Left forelimb (tissue), 1 donor: ENCODE data around the gene EMILIN2.
"Not testable (repeated sequence)": the region's sequence is repeated elsewhere in the genome, so short reads cannot be mapped to it uniquely, and the experiment has no call there.

Experiments used
- DNase-seq: peaks from one replicate; pipeline ENCODE4 v3.0.0-alpha.2; 2018; ENCODE audit warnings: low spot score

EMILIN2 gene

DNA sequence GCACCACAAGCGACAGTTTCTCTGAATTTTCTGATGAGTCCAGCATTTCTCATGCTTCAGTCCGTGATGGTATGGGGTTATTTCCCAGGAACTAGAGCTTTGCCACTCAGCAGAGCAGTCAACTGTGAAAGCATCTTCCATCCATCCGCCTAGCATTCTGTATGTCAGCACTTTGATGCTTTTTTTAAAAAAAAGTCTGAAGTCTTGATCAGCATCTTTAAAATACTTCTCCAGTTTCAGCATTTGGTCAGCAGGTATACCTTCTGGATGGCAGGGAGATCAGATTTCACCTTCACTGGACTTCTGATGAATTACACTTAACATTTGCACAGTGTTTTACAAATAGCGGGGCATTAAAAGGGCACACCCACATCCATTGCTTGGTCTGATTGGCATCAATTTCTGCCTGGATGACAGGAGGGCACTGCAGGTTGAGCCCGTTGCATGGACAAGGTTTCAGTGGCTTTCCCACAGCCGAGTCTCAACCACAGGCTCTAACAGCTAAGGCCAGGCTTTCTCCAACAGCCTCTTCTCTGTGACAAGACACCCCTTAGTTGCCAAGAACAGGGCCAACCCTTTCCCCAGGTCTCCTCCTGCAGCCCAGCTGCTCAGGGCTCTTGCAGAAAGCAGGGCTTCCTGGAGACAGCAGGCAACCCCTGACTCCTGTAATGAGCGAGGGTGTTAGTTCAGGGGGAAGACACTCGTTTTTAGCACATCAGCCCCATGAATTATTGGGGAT lies 54.0 kb downstream of the EMILIN2 start:
- no peak for DNase-seq

DNA sequence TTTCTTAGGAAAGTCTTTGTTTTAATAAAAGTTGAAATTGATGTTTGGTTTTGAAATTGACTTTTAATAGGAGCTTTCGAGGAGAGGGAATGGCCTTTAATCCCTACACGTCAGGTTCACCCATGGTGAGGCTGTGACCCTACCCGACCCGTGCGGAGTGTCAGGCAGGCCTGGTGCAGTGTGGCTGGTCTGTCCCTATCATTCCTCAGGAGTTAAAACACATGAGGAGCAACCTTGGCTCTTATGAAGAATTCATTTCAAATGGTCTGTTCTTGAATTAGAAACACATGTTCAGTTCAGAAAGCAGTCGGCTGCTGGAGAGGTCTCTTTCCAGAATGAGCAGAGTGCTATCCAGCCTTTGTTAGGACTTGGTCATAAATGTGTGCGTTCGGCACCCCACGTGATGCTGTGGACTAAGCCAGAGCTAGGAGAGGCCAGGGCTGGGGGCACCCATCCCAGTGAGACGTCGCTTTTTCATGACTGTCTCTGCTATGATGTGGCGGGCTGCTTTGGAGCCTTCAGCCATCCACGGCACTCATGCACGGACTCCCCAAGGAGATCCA lies 54.7 kb downstream of the EMILIN2 start:
- peak; percentile 81 for DNase-seq

GRCh38 chr18:2902327-2902726 lies 55.5 kb downstream of the EMILIN2 start:
- no peak for DNase-seq

- DNase-seq: peak; percentile 85
These were observed 56.2 kb downstream of the EMILIN2 start for GRCh38 chr18:2903006-2903405.

DNA sequence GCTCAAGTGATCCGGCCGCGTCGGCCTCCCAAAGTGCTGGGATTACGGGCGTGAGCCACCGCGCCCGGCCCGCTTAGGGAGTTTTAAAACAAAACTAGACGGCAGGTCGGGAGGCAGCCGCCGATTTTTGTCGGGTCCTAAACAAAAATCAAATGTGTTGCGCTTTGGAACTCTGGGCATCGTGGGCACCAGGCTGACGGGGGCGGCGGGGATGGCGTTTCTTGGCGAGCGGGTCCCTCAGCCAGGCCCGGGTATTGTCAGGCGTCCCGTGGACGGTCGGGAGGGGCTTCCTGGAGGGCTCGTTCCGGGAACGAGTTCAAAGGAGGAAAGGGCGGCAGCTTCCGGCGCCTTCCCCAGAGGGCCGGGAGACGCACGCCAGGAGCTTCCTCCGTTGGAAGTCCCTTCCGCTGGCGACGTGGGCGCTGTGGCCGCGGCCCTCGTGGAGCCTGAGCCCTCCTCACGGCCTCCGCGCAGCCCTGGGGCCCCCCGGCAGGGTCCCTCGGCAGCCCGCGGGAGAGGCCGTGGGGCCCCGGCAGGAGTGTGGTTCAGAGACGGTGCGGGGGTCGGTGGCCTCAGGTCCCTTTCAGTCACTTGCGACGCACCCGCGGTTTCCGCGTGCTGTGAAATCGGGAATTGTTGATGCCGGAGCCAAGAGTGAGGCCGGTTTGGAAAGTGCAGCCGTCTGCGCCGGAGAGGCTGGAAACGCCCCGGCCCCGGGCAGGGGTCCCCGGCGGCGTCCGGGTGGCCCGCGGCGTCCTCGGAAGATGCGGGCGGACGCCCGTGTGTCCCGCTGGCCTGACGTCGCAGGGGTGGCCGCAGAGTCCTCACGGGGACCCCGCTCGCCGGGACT lies 59.3 kb downstream of the EMILIN2 start:
- DNase-seq: no peak

GRCh38 chr18:2906704-2907549 lies 60.1 kb downstream of the EMILIN2 start:
- no peak for DNase-seq

- no peak for DNase-seq
These were observed 60.8 kb downstream of the EMILIN2 start for GRCh38 chr18:2907550-2908135.

GRCh38 chr18:2908166-2908945 lies 61.5 kb downstream of the EMILIN2 start:
- no peak for DNase-seq

- DNase-seq: no peak
These were observed 62.1 kb downstream of the EMILIN2 start for GRCh38 chr18:2908946-2909335.

DNA sequence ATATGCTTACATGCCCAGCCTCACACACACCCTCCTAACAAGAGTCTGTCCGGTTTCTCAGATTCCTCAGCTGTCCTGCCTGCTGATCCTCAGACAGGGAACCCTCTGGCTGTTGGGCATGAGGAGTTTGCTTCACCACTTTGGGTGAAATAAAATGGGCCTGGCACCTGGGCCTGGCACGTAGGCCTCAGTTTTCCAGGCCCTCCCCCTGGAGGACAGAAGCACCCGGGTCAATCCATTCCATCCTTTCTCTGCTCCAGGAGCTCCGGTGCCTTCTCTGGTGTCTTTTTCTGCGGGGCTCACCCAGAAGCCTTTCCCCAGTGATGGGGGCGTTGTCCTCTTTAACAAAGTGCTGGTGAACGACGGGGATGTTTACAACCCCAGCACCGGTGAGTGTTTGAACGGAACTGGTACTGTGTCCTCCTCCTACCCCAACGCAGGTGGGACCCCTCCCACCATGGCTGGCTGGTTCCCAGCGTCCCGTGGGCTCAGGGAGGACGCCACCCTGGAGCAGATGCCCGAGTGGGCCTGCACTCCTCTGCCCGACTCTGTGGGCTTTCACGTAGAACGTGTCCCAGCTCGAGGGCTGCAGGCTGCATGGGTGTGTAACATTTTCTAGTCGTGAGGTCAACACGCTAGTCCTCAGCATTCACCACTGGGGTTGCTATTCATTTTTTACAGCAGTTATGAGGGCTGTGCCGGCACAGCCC lies 62.8 kb downstream of the EMILIN2 start:
- DNase-seq: no peak

DNA sequence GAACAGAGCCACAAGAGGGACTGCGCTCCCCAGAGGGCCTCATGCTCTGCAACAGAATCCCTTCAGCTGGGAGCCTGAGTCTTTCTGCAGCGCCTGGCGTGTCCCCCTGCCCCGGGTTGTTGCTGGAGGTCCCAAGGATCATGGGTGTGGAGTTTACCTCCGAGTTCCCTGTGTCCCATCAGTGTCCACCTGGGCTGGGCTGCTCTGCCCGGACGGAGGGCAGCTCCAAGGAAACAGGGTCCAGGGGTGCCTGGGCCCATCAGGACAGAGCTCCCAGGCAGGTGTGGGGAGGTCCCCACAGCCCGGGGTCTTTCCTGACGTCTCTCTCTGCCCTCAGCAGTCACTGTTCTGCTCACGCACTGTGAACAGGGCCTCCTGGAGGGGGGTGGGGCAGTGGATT lies 63.5 kb downstream of the EMILIN2 start:
- no peak for DNase-seq

DNA sequence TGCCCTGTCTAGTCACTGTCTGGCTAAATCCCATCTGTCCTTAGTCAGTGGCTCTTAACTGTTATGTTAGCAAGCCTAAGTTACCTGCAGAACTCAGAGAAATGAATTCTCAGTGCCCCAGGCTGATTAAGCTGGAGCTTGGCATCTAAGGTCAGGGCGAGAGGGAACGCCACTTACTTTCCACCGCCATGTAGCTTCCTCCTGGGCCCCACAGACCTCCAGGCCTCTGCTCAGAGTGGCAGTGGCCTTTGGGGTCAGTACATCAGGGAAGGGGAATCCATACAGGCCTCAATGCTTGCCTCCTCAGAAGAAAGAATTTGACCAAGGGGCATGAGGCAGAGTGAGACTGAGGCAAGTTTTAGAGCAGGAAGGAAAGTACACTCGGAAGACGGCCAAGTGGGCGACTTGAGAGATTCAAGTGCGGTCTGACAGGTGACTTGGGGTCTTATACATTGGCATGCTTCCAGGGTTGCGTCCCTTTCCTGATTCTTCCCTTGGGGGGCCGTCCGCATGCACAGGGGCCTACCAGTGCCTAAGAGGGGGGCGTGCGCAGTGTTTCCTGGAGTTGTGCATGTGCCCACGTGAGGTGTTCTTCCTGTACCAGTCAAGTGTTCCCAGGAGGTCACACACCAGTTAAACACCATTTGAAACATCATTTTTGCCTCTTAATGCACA lies 64.1 kb downstream of the EMILIN2 start:
- DNase-seq: no peak

- DNase-seq: no peak
These were observed 64.7 kb downstream of the EMILIN2 start for GRCh38 chr18:2911533-2911932.

- no peak for DNase-seq
These were observed 65.8 kb downstream of the EMILIN2 start for GRCh38 chr18:2912357-2913299.

DNA sequence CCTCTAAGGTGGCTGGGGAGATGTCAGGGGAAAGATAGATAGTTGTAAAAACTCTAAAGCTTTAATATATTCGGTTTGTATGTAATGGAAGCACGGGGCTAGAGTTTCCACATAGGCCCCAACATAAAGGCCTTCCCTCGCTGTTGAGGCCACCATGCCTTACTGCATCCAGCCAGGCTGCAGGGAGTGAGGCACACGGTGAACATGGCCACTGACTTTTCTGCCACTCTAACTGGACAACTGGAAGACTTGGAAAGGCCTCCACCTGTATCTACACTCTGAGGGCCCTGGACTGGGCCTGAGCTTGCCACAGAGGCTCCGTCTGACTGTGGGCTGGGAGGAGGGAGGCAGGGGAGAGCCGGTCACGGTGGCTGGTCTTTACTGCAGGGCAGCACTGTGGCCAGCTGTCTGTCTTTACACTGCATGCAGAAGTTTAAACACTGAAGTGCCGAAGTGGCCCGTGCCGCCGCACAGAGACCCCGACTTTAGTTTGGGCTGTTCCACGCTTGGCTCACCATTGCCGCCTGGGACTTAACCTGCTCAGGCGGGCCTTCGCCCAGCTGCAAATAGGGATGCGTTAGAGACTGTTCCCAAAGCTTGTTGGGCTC lies 66.7 kb downstream of the EMILIN2 start:
- no peak for DNase-seq

GRCh38 chr18:2914185-2914880 lies 67.5 kb downstream of the EMILIN2 start:
- peak; percentile 82 for DNase-seq

DNA sequence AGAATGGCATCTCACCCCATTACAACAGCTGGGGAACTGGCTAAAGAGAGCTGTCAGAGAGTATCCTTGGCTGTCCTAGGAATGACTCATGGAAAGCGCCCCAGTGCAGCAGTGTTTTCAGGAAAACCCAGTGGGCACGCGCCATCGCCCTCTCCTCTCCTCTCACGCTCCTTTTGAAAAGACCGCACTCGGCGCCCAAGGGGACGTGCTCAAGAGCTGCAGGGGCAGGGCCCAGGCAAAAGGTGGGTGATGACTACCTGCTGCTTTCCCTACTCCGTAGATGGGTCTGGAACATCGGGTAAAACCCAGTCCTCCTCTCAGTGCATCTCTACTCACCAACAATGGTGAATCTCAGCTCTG lies 68.1 kb downstream of the EMILIN2 start:
- DNase-seq: no peak

- DNase-seq: not testable (repeated sequence)
These were observed 68.7 kb downstream of the EMILIN2 start for GRCh38 chr18:2915486-2915885.
